CMK (cell line): ENCODE measurements around the gene TSHZ1.

Source experiments
- DNase-seq: peaks from one replicate; pipeline ENCODE4 v3.0.0-alpha.2; 2010; ENCODE audit warnings: low read depth

The TSHZ1 gene

DNA sequence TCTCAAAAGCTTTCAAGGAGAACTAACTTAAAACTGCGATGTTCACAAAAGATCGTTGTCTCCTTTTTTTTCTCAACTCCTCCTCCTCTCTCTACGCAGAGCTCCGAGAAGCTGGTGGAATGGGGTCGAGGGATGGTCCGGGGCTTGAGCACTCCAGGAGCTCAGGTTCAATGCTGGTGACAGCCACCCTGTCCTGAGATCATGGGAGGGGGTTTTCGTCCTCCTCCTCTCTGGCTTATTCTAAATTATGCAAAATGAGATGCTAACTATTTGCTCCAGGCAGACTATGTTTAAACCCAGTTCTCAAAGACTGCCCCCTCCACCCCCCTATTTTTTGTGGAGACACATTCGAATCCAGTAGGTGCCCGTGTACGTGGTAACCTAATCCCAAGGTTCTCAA is 11.8 kb downstream of the TSHZ1 start:
- no peak for DNase-seq

GRCh38 chr18:75223687-75224347 is 13.2 kb downstream of the TSHZ1 start:
- no peak for DNase-seq

DNA sequence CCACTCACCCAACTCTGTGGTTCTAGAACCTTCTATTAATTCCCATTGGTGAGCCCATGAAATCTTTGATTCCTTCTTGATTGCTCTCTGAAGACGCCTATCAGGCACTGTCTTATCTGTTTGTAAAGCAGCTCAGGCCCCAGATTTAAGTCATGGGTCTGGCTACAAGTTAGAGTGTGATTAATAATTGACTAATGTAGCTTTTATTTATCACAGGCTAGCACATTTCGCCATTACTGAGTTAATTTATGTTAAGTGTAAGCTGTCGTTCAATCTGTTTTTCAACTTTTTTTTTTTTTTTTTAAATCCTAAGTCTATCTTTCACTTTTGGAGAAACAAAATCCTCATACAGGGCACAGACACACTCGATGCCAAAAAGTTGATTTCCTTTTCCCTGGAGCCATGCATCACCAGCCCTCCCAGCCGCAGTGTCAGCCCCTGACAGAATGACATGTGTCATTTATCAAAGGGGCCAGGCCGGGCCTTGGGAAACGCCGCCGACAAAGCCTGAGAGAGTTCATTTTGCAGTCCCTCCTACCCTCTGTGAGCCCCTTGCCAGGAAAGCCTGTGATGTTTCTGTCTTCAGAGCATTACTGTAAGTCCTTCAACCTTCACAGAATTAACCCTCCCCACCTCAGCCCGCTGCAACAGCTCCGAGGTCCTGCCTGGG is 15.8 kb downstream of the TSHZ1 start:
- no peak for DNase-seq

GRCh38 chr18:75226956-75227316 is 16.3 kb downstream of the TSHZ1 start:
- no peak for DNase-seq

GRCh38 chr18:75227535-75228296 is 17.1 kb downstream of the TSHZ1 start:
- no peak for DNase-seq

DNA sequence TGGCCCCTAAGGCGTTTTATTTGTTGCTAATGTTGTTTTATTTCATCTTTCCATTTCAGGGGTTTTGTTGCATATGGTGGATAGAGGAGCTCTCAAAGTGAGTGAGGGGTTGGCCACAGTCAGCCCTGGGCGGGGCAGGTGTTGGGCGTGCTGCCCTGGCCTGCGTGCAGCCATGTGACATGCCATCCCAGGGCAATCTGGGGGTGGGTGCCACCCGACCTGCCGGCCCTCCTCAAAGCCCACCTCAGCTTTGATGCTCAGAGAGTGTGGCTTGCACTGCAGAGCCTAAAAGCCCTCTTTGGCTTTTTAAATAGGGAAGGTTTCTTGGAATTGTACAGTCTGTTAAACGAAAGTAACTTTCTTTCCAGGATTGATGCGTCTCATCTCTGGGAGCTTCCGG is 18.4 kb downstream of the TSHZ1 start:
- no peak for DNase-seq

DNA sequence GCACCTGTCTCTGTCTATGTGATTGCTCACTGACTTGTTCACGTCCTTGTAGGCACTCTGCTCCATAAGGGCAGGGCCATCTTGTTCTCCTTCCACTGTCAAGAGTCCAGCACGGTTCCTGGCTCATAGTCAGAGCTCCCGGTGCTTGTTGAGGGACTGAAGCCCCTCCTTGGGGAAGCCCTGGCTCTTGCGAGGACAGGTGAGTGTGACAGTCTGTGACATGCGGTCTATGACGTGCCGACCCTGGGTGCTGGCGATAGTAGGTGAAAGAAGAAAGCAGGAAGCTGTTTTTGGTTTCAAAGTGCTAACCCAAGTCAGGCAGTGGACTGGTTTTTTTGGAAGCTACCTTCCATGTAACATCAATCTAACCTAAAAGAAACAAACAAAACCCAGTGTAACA is 18.8 kb downstream of the TSHZ1 start:
- DNase-seq = no peak

DNA sequence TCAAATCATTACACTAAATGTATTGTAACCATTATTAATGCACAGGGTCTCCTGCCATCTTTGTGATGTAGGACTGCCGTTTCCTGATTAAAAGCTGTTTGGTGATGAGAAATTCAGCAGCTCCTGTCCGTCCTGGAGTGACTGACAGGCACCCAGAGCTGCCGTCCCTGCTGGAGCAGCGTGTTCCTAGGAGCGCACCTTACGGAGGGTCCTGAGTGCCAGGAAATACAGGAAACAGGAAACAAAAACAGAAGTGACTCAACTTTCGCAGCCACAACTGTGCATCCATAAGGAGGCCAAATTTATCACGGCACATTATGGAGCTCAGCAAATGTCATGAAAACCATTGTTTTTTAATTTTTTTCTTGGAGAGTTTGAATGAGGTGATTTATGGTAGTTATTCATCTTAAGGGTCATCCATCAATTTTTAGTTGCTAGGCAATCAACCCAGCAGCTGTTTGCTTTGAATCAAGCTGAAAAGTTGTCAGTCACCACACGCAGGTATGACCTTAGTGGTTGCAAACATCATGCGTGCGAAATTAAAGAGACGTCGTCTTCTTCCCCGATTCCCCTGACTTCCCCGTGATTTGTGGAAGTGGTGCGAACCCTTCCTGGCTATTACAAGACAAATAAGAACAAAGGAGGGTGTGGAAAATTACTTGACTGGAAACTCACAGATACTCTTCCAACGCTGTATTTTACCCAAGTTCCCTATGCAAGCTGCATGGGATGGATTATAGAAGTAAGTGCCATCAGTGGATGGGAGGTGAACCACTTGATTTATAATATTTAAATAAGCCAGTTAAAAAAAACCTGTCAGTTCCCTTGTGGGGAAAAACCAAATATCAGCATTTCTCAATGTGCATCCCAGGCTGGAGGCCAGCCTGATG is 19.8 kb downstream of the TSHZ1 start:
- no peak for DNase-seq

DNA sequence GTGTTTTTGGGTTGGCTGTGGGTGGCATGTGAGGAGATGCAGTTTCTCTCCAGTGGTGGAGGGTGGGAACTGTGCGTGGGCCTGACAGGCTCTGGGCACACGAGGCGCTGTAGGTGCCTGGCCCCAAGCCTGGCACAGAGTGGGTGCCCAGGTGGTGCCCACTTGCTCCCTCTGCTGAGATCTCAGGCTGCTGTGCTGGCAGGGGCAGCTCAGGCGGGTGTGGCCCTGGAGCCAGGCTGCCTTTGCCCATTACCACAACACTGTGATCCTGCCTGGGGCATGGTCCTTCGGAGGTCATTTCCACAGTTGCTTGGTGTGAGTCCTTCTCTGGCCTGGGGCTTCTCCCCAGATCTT is 20.4 kb downstream of the TSHZ1 start:
- no peak for DNase-seq

DNA sequence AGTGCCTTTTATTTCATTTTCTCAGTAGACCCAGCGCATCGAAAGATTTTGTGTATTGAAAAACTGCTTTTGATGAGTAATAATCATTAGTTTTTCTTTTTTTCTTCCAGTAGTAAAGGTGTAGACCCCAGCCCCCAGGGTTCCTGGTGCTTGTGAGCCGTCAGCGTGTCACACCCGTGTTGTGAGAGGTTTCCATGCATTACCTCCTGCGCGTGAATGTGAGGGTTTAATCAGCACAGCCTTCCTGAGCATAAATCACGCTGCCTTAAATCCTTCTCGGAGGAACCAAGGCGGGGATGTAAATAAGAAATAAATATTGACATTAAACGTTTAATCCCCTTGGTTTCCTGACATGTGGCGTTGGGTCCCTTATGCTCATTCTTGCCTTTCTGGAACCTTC is 24.3 kb downstream of the TSHZ1 start:
- DNase-seq = no peak

- DNase-seq = no peak
Measured at GRCh38 chr18:75235896-75236295, 25.3 kb downstream of the TSHZ1 start.

DNA sequence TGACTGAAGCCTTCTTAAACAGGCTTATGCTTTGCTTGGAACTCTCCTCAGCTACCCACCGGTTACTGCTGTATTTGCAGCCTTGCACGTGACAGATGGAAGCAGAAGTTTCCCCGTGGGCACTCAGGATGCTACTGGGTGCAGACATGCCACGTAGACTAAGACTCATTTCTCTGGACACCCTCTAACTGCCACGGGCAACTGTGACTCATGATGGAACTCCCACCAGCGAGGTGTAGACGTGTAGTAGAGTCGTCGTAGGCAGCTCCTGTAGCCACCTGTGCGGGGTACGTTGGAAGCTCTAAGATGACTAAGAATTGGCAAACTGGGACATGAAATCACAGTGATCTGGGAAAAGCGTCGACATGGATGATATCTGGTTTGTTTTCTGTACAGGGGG is 27.5 kb downstream of the TSHZ1 start:
- no peak for DNase-seq

DNA sequence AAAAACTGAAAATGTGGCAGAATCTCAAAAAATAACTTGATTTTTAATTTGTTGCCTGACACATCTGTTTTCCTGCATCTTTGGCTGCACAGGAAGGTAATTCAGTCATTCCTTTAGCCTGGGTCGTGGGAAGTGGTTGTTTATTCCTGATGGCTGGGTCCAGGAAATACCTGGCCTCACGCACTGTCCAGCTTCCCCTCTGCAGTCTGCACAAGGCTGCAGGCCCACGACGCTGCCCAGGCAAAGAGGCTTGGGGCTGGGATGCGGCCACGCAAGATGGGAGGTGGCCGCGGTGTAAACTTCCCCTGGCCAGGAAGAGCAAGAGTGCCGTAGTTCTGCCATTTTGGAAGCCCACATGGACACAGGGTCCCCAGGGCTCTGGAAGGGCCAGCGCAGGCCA is 28.2 kb downstream of the TSHZ1 start:
- no peak for DNase-seq

DNA sequence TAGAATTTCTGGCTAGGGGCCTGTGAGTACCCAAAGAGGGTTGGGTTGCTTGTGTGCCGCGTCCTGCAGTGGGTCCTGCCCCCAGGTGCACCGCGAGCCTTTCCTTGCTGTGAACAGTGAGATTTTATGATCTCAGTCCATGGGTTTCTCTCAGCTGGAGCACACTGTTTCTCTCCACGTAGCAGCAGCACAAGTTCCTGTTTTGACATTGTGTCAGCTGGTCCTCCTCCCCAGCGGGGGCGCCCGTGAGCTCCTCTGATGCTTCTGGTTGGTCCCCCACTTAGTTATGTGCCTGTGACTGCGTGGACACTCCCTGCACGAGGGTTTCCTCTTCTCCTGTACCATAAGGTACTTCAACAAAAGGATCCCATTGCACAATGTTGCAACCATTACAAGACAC is 29.8 kb downstream of the TSHZ1 start:
- DNase-seq = no peak

DNA sequence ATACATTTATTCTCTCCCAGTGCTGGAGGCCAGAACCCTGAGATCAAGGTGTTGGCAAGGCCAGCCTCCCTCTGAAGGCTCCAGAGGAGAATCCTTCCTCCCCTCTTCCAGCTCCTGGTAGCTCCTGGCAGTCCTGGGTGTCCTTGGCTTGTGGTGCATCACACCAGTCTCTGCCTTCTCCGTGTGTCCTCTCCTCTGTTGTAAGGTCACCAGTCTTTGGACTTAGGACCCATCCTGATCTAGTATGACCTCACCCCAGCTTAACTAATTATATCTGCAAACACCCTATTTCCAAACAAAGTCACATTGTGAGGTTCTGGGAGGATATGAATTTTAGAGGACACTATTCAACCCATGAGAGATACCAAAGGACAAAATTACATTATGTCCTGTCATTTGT is 31.1 kb downstream of the TSHZ1 start:
- DNase-seq = no peak

DNA sequence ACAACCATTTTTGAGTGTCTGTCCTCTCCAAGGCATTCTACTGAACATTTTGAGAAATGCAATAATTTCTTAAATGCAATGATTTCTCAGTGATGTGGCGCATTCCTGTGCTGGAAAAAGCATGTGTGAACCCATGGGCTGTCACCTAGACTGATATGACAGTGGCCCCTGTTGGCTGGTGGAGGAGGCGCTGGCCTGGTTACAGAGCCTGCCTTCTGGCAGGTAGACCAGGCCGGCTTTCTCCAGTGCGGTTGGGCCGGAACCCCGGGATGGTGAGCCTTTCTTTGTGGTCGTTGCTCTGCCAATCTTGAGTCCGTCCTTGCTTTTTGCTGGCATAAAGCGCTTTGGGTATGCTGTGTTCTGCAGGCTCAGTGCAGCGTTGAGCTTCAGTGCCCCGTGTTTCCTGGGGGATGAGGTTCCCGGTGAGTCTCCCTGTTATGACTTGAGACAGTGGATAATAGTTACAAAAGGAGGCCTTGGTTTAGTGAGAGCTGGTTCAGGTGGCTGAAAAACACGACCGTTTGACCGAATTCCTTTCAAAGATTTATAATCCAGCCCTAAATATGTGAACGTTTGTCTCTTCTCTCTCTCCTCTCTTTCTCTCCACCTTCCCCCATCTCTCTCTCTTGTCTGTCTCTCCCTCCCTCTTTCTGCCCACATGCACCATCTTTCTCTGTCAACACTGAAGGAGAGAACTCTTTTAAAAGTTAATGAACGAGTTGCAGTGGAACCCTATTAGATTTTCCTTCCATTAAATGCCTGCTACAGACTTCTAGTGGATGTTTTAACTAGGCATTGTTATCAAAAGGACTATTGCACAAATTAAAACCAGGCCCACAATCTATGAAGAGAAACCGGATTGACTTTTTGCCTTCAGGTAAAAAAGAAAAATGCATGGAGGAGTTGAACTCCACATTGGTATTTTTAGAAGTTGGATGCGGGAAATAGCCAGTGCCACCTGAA is 34.0 kb downstream of the TSHZ1 start:
- no peak for DNase-seq

GRCh38 chr18:75246721-75247610 is 36.4 kb downstream of the TSHZ1 start:
- DNase-seq = no peak

DNA sequence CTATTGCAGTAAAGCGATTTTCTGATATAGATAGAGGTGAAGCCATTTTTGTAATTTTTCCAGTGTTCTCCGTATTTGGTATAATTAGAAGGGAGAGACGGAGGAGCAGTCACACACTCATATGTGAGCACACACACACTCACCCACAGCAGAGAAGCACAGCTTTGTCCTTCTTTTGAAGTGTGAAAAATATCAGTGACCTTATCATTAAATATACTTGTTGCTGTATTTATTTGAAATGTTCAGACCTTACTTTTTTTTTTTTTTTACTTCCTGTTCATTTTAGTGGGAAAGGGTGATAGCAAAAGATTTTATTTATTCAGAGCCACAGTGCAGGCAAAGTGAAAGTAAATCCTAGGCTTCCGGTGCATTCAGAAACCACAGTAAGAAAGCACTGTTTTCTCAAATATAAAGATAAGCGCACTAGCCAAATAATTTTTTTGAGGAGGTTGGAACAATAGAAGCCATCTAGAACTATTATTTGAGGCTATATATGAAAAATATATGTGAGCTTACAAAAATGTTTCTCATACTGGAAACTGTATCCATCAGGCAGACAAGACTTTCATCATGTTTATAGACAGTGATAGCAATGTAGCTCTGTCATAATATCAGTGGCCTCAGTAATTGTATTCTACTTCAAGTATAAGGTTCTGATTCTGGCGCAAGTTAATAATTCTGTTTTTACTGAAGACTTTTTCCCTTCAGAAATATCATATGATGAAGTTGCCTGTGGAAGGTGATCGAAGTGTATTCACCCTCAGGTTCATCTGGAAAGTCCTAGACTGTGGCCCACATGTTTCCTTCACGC is 37.2 kb downstream of the TSHZ1 start:
- DNase-seq = peak; percentile 22

DNA sequence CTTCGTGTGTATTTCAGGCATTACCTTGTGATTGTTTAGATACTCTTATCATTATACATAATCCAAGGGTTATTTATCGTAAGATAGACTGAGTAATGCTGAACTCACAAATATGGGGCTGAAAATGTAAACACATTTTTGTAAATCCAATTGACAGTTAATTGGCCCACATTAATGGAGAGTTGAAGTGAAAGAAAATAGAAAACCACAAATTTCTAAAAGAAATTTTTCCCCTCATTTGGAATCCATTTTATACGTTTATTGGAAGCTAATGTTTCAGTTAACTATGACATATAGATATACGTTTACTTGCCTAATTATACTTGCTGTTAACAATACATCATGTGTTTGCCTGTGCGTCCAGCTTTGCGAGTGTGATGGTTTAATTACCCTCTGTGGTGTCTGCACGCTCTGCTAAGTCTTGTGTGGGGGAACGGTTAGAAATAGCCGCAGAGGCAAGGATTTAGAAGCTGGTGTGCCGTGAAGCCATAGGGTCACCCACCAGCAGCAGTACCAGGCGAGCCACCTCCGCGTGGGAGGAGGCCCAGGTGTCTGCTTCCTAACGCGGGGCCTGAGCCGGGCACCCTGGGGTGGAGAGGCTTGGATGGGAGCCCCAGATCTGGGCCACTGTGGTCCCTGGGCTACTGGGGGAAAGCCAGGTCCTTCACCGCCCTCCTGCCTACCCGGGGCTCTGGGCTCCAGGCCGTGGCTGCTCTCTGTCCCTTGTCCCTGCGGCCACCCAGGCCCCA is 38.0 kb downstream of the TSHZ1 start:
- no peak for DNase-seq
